ENCODE measurements around the gene TTC7B.

TTC7B gene

DNA sequence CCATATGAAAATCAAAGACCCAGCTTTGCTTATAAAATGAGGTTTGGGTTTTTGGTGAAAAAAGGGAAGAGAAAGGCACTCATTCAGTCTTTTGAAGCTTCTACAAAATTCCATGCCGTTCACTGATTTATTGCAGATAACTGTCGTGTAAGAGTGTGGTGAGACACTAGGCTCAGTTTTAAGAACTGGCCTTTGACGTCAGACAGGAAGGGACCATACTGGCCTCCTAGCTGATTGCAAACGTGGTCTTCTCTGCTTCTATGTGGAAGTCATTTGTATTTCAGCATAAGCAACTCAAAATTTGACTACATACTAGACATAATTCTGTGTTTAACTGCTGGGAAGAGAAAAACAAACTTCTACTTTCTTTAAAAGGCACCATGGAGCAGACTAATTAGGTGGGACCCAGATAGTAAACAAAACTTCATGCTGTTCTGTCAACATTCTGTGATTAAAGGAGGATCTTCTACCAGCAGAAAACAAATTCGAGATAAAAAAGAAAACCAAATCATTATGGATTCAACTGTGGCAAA lies 168.7 kb downstream of the TTC7B start:
- no peak for DNase-seq (ENCODE audit: insufficient read length)
- no peak for FAIRE-seq
- TF ChIP-seq TAF1 (IDR thresholded peaks at IDR 0.05; ENCODE audit: borderline replicate concordance, low read depth, low read length) (no peak), POLR2AphosphoS5 (IDR thresholded peaks at IDR 0.05; ENCODE audit: low read depth, low read length) (no peak), POLR2A (IDR thresholded peaks at IDR 0.05; ENCODE audit: low read depth, low read length) (no peak)

DNA sequence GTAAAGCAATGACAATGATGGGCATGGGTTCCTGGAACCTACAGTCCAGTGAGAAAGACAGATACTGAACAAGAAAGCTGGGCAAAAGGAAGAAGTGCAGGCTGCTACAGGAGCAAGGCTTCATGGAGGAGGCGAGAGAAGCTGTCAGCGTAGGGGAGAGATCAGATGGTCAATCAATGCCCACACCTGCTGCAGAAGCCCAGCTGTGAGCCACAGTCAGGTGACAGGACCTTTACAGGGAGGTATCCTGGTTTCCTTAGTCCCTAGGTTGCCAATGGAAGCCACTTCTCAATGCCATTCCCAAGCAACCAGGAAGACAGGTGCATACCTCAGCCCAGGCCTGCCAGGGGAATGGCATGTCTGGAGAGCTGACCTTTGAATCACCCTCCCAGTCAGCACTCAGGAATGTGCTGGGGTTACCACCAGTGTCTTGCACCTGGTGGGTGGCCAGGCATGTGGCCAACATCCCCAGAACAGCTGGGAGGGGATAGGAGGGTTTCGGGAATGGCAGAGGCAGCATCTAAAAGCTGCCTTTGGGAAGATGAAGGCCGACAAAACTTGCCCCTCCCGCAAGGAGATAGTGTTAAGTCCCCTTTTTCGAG lies 170.3 kb downstream of the TTC7B start:
- FAIRE-seq, result no peak
- no peak for TF ChIP-seq POLR2AphosphoS5 (IDR thresholded peaks at IDR 0.05; ENCODE audit: low read depth, low read length)
- TF ChIP-seq POLR2A (IDR thresholded peaks at IDR 0.05; ENCODE audit: low read depth, low read length), result no peak
- no peak for TF ChIP-seq TAF1 (IDR thresholded peaks at IDR 0.05; ENCODE audit: borderline replicate concordance, low read depth, low read length)
- no peak for DNase-seq (ENCODE audit: insufficient read length)

DNA sequence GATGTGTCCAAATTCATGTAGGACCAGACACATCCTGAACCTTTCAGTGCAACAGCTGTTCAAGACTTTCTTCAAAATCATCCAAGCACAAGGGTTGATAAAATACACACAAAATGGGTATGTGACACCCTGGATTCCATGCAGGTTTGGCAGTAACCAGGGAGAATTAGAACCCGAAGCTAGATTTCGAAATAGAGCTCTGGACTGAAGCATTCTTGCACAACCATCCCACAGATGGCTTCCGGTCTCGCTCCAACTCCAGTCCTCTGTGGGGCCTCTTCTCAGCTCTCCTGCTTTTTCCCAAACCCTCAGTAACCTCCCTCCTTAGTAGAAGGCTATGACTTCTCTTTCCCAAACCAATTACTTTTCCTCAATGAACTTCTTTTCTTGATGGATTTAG lies 171.3 kb downstream of the TTC7B start:
- TF ChIP-seq POLR2A (IDR thresholded peaks at IDR 0.05; ENCODE audit: low read depth, low read length) (no peak), POLR2AphosphoS5 (IDR thresholded peaks at IDR 0.05; ENCODE audit: low read depth, low read length) (no peak), TAF1 (IDR thresholded peaks at IDR 0.05; ENCODE audit: borderline replicate concordance, low read depth, low read length) (no peak)
- FAIRE-seq (no peak), DNase-seq (ENCODE audit: insufficient read length) (no peak)

DNA sequence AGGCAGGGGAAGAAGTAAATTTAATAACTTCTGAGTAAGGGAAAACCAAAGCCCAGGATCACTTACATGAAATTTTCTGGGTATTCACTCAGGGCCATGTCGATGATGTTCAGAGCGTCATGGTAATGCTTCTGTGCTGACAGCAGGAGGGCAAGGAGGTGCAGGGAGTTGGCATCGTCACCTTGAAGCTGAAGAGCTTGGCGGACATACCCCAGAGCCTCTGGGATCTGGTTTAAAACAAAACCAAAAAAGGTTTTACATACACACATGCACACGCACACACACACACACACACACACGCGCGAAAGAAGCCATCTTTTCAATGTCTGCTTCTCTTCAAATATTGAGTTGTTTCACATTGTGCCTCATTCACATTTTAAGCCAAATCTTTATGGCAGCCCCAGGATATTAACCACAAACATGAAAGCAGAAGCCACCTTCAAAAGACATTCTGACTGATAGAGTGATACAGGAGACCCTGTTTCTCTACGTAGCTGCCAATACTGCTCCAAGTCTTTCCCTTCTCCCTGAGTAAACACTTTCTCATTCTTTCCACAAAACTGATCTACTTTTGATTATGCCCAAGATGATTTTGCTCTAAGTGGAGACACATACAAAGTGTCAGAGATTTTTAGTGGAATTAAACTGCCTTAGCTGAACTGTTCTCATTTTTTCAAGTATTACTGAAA lies 172.1 kb downstream of the TTC7B start:
- TF ChIP-seq POLR2A (IDR thresholded peaks at IDR 0.05; ENCODE audit: low read depth, low read length), result no peak
- no peak for TF ChIP-seq TAF1 (IDR thresholded peaks at IDR 0.05; ENCODE audit: borderline replicate concordance, low read depth, low read length)
- no peak for TF ChIP-seq POLR2AphosphoS5 (IDR thresholded peaks at IDR 0.05; ENCODE audit: low read depth, low read length)
- no peak for FAIRE-seq
- no peak for DNase-seq (ENCODE audit: insufficient read length)

DNA sequence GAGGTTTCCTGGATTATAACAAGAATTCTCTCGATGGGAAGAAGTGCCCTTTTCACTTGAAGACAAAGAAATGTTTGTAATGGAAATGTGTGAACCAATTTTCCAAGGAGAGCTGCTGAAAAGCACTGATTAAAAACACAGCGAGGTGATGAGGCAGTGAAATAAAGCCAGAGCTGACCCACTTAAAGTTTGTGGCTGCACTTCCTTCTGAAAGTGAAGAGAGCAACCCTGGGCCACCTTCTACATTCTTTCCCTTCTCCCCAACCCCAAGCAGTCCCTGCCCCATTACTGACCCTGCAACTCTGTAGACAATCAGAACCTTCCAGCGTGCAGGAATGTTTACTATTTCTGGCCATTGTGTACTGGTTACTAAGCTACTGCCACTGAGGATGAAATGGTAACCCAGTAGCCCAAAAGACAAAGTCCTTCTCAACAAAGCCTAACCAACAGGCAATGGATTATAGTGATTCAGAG lies 173.9 kb downstream of the TTC7B start:
- FAIRE-seq, result no peak
- no peak for DNase-seq (ENCODE audit: insufficient read length)
- no peak for TF ChIP-seq POLR2A (IDR thresholded peaks at IDR 0.05; ENCODE audit: low read depth, low read length)
- no peak for TF ChIP-seq TAF1 (IDR thresholded peaks at IDR 0.05; ENCODE audit: borderline replicate concordance, low read depth, low read length)
- TF ChIP-seq POLR2AphosphoS5 (IDR thresholded peaks at IDR 0.05; ENCODE audit: low read depth, low read length), result no peak

DNA sequence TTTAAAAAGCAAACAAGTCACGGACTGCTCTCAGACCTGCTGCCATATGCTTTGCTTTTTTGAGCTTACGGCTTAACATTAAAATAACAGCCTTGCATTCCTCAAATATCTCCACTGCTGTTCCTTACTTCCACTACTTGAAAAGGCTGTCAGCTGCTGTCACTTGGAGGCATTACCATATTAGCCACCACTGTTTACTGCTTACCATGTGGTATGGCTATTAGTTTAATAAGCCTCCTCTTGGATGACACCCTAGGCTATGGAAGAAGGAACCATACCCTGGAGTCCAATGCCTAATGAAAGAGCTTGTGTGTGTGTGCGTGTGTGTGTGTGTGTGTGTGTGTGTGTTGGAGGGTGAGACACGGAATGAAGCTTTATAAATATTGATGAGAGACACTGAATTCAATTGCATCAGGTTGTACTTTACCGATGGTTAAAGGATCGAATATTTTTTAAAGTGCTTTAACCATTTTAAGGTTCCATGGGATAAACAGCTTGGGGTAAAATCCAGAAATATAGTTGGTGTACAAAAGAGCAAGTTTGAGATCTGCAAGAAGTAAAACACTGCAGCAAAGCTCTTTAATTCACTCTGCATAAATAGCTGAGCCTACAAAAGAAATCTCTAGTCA lies 174.5 kb downstream of the TTC7B start:
- no peak for FAIRE-seq
- no peak for DNase-seq (ENCODE audit: insufficient read length)
- TF ChIP-seq POLR2AphosphoS5 (IDR thresholded peaks at IDR 0.05; ENCODE audit: low read depth, low read length) (no peak), TAF1 (IDR thresholded peaks at IDR 0.05; ENCODE audit: borderline replicate concordance, low read depth, low read length) (no peak), POLR2A (IDR thresholded peaks at IDR 0.05; ENCODE audit: low read depth, low read length) (no peak)

DNA sequence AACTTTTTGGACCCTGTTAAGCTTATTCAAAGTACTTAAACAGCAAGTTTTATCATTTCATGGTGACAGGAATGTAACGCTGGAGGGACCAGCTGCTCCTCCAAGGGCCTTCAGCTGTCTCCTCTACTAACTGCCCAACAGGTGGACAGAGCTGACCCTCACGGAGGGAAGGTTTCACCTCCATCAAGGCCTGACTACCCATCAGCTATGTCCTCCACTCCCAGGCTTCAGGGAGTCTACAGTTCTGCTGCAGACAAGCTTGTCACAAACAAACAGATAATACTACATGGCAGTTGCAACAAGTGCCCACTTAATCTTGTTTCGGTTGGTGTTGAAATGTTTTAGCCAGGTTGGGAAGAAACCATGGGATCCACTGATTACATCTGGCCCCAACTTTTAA lies 175.1 kb downstream of the TTC7B start:
- FAIRE-seq (no peak), DNase-seq (ENCODE audit: insufficient read length) (no peak)
- TF ChIP-seq POLR2A (IDR thresholded peaks at IDR 0.05; ENCODE audit: low read depth, low read length), result no peak
- no peak for TF ChIP-seq TAF1 (IDR thresholded peaks at IDR 0.05; ENCODE audit: borderline replicate concordance, low read depth, low read length)
- TF ChIP-seq POLR2AphosphoS5 (IDR thresholded peaks at IDR 0.05; ENCODE audit: low read depth, low read length), result no peak

DNA sequence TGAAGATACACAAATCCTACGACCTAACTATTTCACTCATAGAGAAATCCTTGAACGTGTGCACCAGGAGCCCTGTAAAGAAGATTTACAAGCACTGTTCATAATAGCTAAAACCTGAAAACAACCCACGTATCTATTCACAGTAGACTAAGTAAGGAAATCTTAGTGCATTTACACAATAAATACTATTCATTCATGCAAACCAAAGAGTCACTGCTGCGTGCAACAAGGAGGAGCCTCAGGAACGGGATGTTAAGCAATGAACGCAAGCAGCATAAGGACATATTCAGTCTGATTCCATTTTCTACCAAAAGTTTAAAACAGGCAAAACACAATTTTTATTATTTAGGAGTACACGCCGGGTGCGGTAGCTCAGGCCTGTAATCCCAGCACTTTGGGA lies 176.6 kb downstream of the TTC7B start:
- TF ChIP-seq TAF1 (IDR thresholded peaks at IDR 0.05; ENCODE audit: borderline replicate concordance, low read depth, low read length) (no peak), POLR2A (IDR thresholded peaks at IDR 0.05; ENCODE audit: low read depth, low read length) (no peak), POLR2AphosphoS5 (IDR thresholded peaks at IDR 0.05; ENCODE audit: low read depth, low read length) (no peak)
- FAIRE-seq (no peak), DNase-seq (ENCODE audit: insufficient read length) (no peak)

DNA sequence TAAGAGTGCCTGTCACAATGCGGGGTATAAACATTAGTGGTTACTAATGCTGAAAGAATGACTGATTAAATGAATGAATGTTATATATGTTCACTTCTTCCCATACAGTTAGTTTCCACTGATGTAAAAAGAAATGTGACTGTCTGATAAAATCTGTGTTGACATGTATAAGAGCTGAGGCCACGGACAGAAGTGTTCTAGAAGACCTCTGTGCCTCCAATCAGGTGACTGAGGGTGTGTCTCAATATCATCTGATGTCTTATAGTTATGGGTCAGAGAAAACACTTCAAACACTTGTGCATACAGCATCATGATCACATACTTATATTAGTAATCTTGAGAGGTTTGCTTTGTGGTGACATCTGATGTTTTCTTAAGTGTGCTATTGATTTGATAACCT lies 183.4 kb downstream of the TTC7B start:
- DNase-seq (ENCODE audit: insufficient read length) (no peak), FAIRE-seq (no peak)
- TF ChIP-seq TAF1 (IDR thresholded peaks at IDR 0.05; ENCODE audit: borderline replicate concordance, low read depth, low read length), result no peak
- TF ChIP-seq POLR2AphosphoS5 (IDR thresholded peaks at IDR 0.05; ENCODE audit: low read depth, low read length), result no peak
- no peak for TF ChIP-seq POLR2A (IDR thresholded peaks at IDR 0.05; ENCODE audit: low read depth, low read length)

DNA sequence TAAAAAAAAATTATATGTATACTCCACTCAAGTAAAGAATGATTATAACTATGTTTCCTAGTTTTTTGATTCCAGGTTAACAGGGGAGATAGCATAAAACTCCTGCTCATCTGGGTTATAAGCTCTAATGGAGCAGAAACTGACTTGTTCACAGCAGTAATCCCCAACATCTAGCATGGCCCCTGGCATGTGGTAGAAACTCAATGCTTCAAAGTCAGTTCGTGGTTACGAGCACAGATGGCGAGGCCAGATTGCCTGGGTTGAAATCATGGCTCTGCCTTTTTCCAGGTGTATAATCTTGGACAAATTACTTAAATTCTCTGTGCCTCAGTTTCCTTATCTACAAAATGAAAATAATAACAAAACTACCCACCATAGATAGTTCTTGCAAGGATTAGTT lies 183.8 kb downstream of the TTC7B start:
- FAIRE-seq (no peak), DNase-seq (ENCODE audit: insufficient read length) (no peak)
- TF ChIP-seq TAF1 (IDR thresholded peaks at IDR 0.05; ENCODE audit: borderline replicate concordance, low read depth, low read length), result no peak
- no peak for TF ChIP-seq POLR2AphosphoS5 (IDR thresholded peaks at IDR 0.05; ENCODE audit: low read depth, low read length)
- TF ChIP-seq POLR2A (IDR thresholded peaks at IDR 0.05; ENCODE audit: low read depth, low read length), result no peak

DNA sequence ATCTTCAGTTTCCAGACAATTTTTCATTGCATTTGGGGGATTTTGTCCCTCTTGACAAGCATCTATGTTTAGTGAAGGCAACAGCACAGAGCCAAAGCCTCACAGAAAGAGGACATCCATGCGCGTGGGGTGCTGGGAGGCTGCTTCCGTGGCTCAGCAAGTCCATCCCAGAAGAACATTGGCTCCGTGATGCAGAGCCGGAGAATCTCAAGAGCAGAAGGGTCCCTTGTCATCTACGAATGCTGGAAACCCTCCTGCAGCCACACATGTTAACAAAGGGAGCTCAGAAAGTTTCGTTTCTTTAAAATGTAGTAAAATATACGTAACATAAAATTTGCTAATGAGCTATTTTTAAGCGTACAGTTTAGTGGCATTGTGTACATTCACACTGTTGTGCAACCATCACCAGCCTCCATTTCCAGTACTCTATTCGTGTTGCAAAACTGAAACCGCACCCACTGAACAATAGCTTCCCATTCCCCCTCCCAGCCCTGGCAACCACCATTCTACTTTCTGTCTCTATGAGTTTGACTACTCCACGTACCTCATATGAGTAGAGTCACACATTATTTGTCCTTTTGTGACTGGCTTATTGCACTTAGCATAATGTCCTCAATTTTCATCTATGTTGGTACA lies 185.9 kb downstream of the TTC7B start:
- TF ChIP-seq TAF1 (IDR thresholded peaks at IDR 0.05; ENCODE audit: borderline replicate concordance, low read depth, low read length) (no peak), POLR2A (IDR thresholded peaks at IDR 0.05; ENCODE audit: low read depth, low read length) (no peak), POLR2AphosphoS5 (IDR thresholded peaks at IDR 0.05; ENCODE audit: low read depth, low read length) (no peak)

More for the DNA sequence above, 185.9 kb downstream of the TTC7B start:
- DNase-seq (ENCODE audit: insufficient read length) (no peak), FAIRE-seq (no peak)
